ENCODE data around the gene DCLRE1C.
"Not testable (repeated sequence)": the region's sequence is repeated elsewhere in the genome, so short reads cannot be mapped to it uniquely, and the experiment has no call there.

The DCLRE1C gene

GRCh38 chr10:14942950-14943338 lies 11.0 kb downstream of the DCLRE1C start:
- not testable (repeated sequence) for DNase-seq

- not testable (repeated sequence) for DNase-seq
These were observed 11.5 kb downstream of the DCLRE1C start for GRCh38 chr10:14942147-14942949.

GRCh38 chr10:14938971-14939370 lies 14.9 kb downstream of the DCLRE1C start:
- DNase-seq = not testable (repeated sequence)

GRCh38 chr10:14936584-14936983 lies 17.3 kb downstream of the DCLRE1C start:
- DNase-seq = no peak

GRCh38 chr10:14930610-14931009 lies 23.3 kb downstream of the DCLRE1C start:
- DNase-seq = no peak

- no peak for DNase-seq
These were observed 27.0 kb downstream of the DCLRE1C start for GRCh38 chr10:14926722-14927416.

- no peak for DNase-seq
These were observed 27.8 kb downstream of the DCLRE1C start for GRCh38 chr10:14926061-14926470.

- DNase-seq = no peak
These were observed 28.6 kb downstream of the DCLRE1C start for GRCh38 chr10:14925268-14925667.

GRCh38 chr10:14924013-14924412 lies 29.9 kb downstream of the DCLRE1C start:
- DNase-seq = no peak

- DNase-seq = no peak
These were observed 34.9 kb downstream of the DCLRE1C start for GRCh38 chr10:14918964-14919363.

- no peak for DNase-seq
These were observed 36.1 kb downstream of the DCLRE1C start for GRCh38 chr10:14917827-14918226.

GRCh38 chr10:14916600-14916999 lies 37.3 kb downstream of the DCLRE1C start:
- no peak for DNase-seq

- DNase-seq = no peak
These were observed 42.1 kb downstream of the DCLRE1C start for GRCh38 chr10:14911801-14912200.

GRCh38 chr10:14910953-14911352 lies 42.9 kb downstream of the DCLRE1C start:
- DNase-seq = no peak

GRCh38 chr10:14909101-14909500 lies 44.8 kb downstream of the DCLRE1C start:
- no peak for DNase-seq

- not testable (repeated sequence) for DNase-seq
These were observed 46.3 kb downstream of the DCLRE1C start for GRCh38 chr10:14907591-14907990.

GRCh38 chr10:14906765-14907164 lies 47.1 kb downstream of the DCLRE1C start:
- no peak for DNase-seq

GRCh38 chr10:14905890-14906289 lies 48.0 kb downstream of the DCLRE1C start:
- DNase-seq = no peak

- no peak for DNase-seq
These were observed 49.0 kb downstream of the DCLRE1C start for GRCh38 chr10:14904864-14905263.

- no peak for DNase-seq
These were observed 49.6 kb downstream of the DCLRE1C start for GRCh38 chr10:14904316-14904732.

GRCh38 chr10:14891151-14891550 lies 62.7 kb downstream of the DCLRE1C start:
- no peak for DNase-seq

GRCh38 chr10:14889318-14889717 lies 64.6 kb downstream of the DCLRE1C start:
- no peak for DNase-seq

- no peak for DNase-seq
These were observed 69.8 kb downstream of the DCLRE1C start for GRCh38 chr10:14884082-14884481.

- DNase-seq = no peak
These were observed 73.7 kb downstream of the DCLRE1C start for GRCh38 chr10:14880229-14880628.

GRCh38 chr10:14879928-14880193 lies 74.0 kb downstream of the DCLRE1C start:
- no peak for DNase-seq
